Measurements from ENCODE around the gene MARK4.

DNA sequence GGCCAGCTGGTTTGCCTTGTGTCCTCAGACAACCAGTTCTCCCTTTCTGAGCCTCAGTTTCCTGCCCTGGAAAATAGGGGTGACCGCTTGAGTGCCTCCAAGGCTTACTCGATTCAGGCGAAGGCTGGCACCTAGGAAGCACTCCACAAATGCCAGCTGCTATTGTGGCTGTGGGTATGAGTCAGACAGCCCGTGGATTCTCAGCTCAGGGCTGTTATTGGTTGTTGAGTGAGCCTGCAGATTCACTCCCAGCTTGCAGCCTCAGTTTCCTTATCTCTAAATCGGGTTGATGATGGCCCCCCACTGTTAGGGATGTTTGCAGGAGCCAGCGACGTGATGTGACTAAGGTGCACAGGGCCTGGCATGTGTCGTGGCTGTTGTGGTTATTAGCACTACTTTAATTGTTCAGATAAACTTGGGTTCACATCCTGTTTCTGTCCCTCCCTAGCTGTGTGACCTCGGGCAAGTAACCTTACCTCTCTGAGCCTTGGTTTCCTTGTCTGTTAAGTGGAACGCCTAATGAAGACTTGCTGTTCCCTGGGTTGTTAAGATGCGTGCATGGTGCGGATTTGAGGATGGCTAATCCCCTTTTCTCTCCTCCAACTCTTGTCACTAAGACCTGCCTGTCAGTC, 2.4 kb downstream of the MARK4 start:
- TF ChIP-seq, protein P1, sequence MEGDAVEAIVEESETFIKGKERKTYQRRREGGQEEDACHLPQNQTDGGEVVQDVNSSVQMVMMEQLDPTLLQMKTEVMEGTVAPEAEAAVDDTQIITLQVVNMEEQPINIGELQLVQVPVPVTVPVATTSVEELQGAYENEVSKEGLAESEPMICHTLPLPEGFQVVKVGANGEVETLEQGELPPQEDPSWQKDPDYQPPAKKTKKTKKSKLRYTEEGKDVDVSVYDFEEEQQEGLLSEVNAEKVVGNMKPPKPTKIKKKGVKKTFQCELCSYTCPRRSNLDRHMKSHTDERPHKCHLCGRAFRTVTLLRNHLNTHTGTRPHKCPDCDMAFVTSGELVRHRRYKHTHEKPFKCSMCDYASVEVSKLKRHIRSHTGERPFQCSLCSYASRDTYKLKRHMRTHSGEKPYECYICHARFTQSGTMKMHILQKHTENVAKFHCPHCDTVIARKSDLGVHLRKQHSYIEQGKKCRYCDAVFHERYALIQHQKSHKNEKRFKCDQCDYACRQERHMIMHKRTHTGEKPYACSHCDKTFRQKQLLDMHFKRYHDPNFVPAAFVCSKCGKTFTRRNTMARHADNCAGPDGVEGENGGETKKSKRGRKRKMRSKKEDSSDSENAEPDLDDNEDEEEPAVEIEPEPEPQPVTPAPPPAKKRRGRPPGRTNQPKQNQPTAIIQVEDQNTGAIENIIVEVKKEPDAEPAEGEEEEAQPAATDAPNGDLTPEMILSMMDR (optimal IDR thresholded peaks at IDR 0.05 in 1 of 3, IDR thresholded peaks at IDR 0.05 in 1 of 3, conservative IDR thresholded peaks at IDR 0.05 in 1 of 3; ENCODE audit: extremely low read depth in 1 of 3, insufficient read depth in 2 of 3, low read length in 3 of 3): no peak
- TF ChIP-seq EZH2 (IDR thresholded peaks at IDR 0.05; ENCODE audit: low read length): no peak
